HEK293 (cell line): Measurements from ENCODE around the gene ARG1.

Source experiments
- CTCF ChIA-PET: fragments of 350-600 bp; formaldehyde crosslinking; extraction: SDS; loops from one replicate; lab custom pipeline; 2021; ENCODE audit warnings: antibody characterized with exemption; lab: Yijun Ruan, JAX
- POLR2A ChIA-PET: fragments of 300-600 bp; formaldehyde crosslinking; extraction: SDS; loops from one replicate; lab custom pipeline; 2020; ENCODE audit warnings: antibody characterized with exemption, inconsistent platforms; lab: Yijun Ruan, JAX
- H3K27ac ChIP-seq: fragments of 200-500 bp; sonication (Bioruptor generic); 2 replicates; pipeline ENCODE4 v1.5.1; 2014; ENCODE audit warnings: low read depth, low read length, control low read depth, inconsistent platforms; ENCODE audit errors: extremely low read depth
- H3K36me3 ChIP-seq, 2 experiments: fragments of 200-500 bp in 1 of 2; sonication (Bioruptor generic) in 1 of 2; 1 replicate in 1 of 2; 2 replicates in 1 of 2; pipeline ENCODE4 v1.5.1; 2014 to 2017; ENCODE audit warnings: inconsistent platforms in 2 of 2, low read length in 2 of 2; ENCODE audit not compliant: control insufficient read depth in 2 of 2, insufficient read depth in 1 of 2
- H3K4me1 ChIP-seq: fragments of 200-500 bp; sonication (Bioruptor generic); 2 replicates; pipeline ENCODE4 v1.5.1; 2014; ENCODE audit warnings: mild to moderate bottlenecking, low read length, inconsistent platforms; ENCODE audit not compliant: control insufficient read depth, insufficient read depth
- H3K4me3 ChIP-seq: 2 replicates; pipeline ENCODE4 v1.5.1; 2011; ENCODE audit warnings: low read depth, mild to moderate bottlenecking, control low read depth, low read length, moderate library complexity
- H3K9me3 ChIP-seq: fragments of 200-500 bp; sonication (Bioruptor generic); 2 replicates; pipeline ENCODE4 v1.5.1; 2014; ENCODE audit warnings: low read depth, low read length, inconsistent platforms; ENCODE audit not compliant: control insufficient read depth, insufficient read depth
- BCL11B ChIP-seq: fragments of 450-650 bp; formaldehyde crosslinking; IDR thresholded peaks from 2 replicates; pipeline ENCODE4 v1.5.1; 2016; ENCODE audit warnings: low read depth, missing biosample characterization, missing genetic modification characterization
- BCL6B ChIP-seq: fragments of 450-650 bp; formaldehyde crosslinking; IDR thresholded peaks from 2 replicates; pipeline ENCODE4 v1.5.1; 2017; ENCODE audit warnings: missing biosample characterization, missing genetic modification characterization
- HOXD13 ChIP-seq: sonication (generic); formaldehyde crosslinking; IDR thresholded peaks from 2 replicates; pipeline ENCODE4 v1.8.0; 2022; ENCODE audit warnings: missing genetic modification reagents, borderline replicate concordance
- KLF1 ChIP-seq: fragments of 450-650 bp; formaldehyde crosslinking; IDR thresholded peaks from 2 replicates; pipeline ENCODE4 v1.5.1; 2016; ENCODE audit warnings: missing biosample characterization, missing genetic modification characterization
- KLF16 ChIP-seq: fragments of 450-650 bp; formaldehyde crosslinking; IDR thresholded peaks from 2 replicates; pipeline ENCODE4 v1.5.1; 2017; ENCODE audit warnings: missing biosample characterization, missing genetic modification characterization
- SCRT2 ChIP-seq: fragments of 450-650 bp; formaldehyde crosslinking; IDR thresholded peaks from 2 replicates; pipeline ENCODE4 v1.5.1; 2016; ENCODE audit warnings: missing biosample characterization, missing genetic modification characterization
- ZBTB8A ChIP-seq: fragments of 450-650 bp; formaldehyde crosslinking; IDR thresholded peaks from 2 replicates; pipeline ENCODE4 v1.5.1; 2016; ENCODE audit warnings: missing biosample characterization, missing genetic modification characterization
- ZNF112 ChIP-seq: fragments of 450-650 bp; formaldehyde crosslinking; IDR thresholded peaks from 2 replicates; pipeline ENCODE4 v1.5.0; 2017; ENCODE audit warnings: missing biosample characterization, missing genetic modification characterization
- ZNF121 ChIP-seq: fragments of 450-650 bp; formaldehyde crosslinking; IDR thresholded peaks from 2 replicates; pipeline ENCODE4 v1.5.1; 2016; ENCODE audit warnings: missing biosample characterization, missing genetic modification characterization
- ZNF138 ChIP-seq: fragments of 450-650 bp; formaldehyde crosslinking; IDR thresholded peaks from 2 replicates; pipeline ENCODE4 v1.5.1; 2016; ENCODE audit warnings: missing biosample characterization, missing genetic modification characterization, borderline replicate concordance
- ZNF146 ChIP-seq: fragments of 450-650 bp; formaldehyde crosslinking; IDR thresholded peaks from 2 replicates; pipeline ENCODE4 v1.5.1; 2016; ENCODE audit warnings: missing biosample characterization, missing genetic modification characterization
- ZNF155 ChIP-seq: fragments of 450-650 bp; formaldehyde crosslinking; IDR thresholded peaks from 2 replicates; pipeline ENCODE4 v1.5.1; 2016; ENCODE audit warnings: missing biosample characterization, missing genetic modification characterization
- ZNF169 ChIP-seq: fragments of 450-650 bp; formaldehyde crosslinking; IDR thresholded peaks from 2 replicates; pipeline ENCODE4 v1.5.1; 2016; ENCODE audit warnings: missing biosample characterization, missing genetic modification characterization
- ZNF184 ChIP-seq: fragments of 450-650 bp; IDR thresholded peaks from 2 replicates; pipeline ENCODE4 v1.5.1; 2018; ENCODE audit warnings: missing biosample characterization, mild to moderate bottlenecking, missing genetic modification characterization
- ZNF221 ChIP-seq: fragments of 450-650 bp; formaldehyde crosslinking; IDR thresholded peaks from 2 replicates; pipeline ENCODE4 v1.5.1; 2017; ENCODE audit warnings: missing biosample characterization, missing genetic modification characterization, borderline replicate concordance
- ZNF423 ChIP-seq: fragments of 450-650 bp; formaldehyde crosslinking; IDR thresholded peaks from 2 replicates; pipeline ENCODE4 v1.5.1; 2016; ENCODE audit warnings: missing biosample characterization, missing genetic modification characterization
- ZNF501 ChIP-seq: fragments of 450-650 bp; formaldehyde crosslinking; IDR thresholded peaks from 2 replicates; pipeline ENCODE4 v1.5.1; 2016; ENCODE audit warnings: missing biosample characterization, missing genetic modification characterization
- ZNF518A ChIP-seq: fragments of 450-650 bp; formaldehyde crosslinking; conservative IDR thresholded peaks from 2 replicates; pipeline ENCODE4 v1.5.1; 2016; ENCODE audit warnings: low read depth, missing biosample characterization, missing genetic modification characterization
- ZNF544 ChIP-seq: fragments of 450-650 bp; formaldehyde crosslinking; IDR thresholded peaks from 2 replicates; pipeline ENCODE4 v1.5.0; 2017; ENCODE audit warnings: missing biosample characterization, missing genetic modification characterization
- ZNF561 ChIP-seq: fragments of 450-650 bp; IDR thresholded peaks from 2 replicates; pipeline ENCODE4 v1.5.1; 2018; ENCODE audit warnings: missing biosample characterization, missing genetic modification characterization, borderline replicate concordance
- ZNF639 ChIP-seq: fragments of 450-650 bp; formaldehyde crosslinking; IDR thresholded peaks from 2 replicates; pipeline ENCODE4 v1.5.1; 2016; ENCODE audit warnings: missing biosample characterization, missing genetic modification characterization
- ZSCAN18 ChIP-seq: fragments of 450-650 bp; formaldehyde crosslinking; IDR thresholded peaks from 2 replicates; pipeline ENCODE4 v1.5.1; 2016; ENCODE audit warnings: missing biosample characterization, missing genetic modification characterization

The ARG1 gene

GRCh38 chr6:131551902-131552301 is 21.1 kb upstream of the ARG1 start (continued):
- TF ChIP-seq HOXD13 (CRISPR knock-in tag), result no peak

- no peak for TF ChIP-seq ZNF121 (tag by site-specific recombination)
- TF ChIP-seq SCRT2 (tag by site-specific recombination), result no peak
- no peak for TF ChIP-seq ZNF544 (tag by site-specific recombination)
- no peak for TF ChIP-seq ZNF146 (tag by site-specific recombination)
- TF ChIP-seq KLF16 (tag by site-specific recombination), result no peak
- no peak for TF ChIP-seq ZSCAN18 (tag by site-specific recombination)
- TF ChIP-seq ZNF169 (tag by site-specific recombination), result no peak
- Histone ChIP-seq H3K4me1 (peaks cover 6% of the 10 kb centered on the region; the same call in 1 of the 2 replicates), H3K36me3 (no peaks in the 10 kb centered on the region), H3K27ac (no peak overlapping the region), H3K4me3 (no peak overlapping the region), H3K9me3 (no peaks in the 10 kb centered on the region)
- CTCF ChIA-PET, result interaction anchor here (0.7 kb wide), 1 partner anchor 514 kb away, joined by 3 read pairs; no protein-coding TSS in a partner anchor
- POLR2A ChIA-PET, result no interaction called here
Observed at GRCh38 chr6:131552572-131552971, 20.5 kb upstream of the ARG1 start.

- Histone ChIP-seq H3K27ac (no peak overlapping the region), H3K4me1 (peaks cover 6% of the 10 kb centered on the region; the same call in 1 of the 2 replicates), H3K36me3 (no peaks in the 10 kb centered on the region), H3K4me3 (no peak overlapping the region), H3K9me3 (no peaks in the 10 kb centered on the region)
- TF ChIP-seq ZNF112 (tag by site-specific recombination) (no peak), ZNF518A (tag by site-specific recombination) (no peak), ZBTB8A (tag by site-specific recombination) (no peak), ZNF155 (tag by site-specific recombination) (no peak), KLF1 (tag by site-specific recombination) (no peak), ZNF423 (tag by site-specific recombination) (no peak), ZNF561 (tag by site-specific recombination) (no peak)
- ChIA-PET CTCF (interaction anchor here (0.7 kb wide), 1 partner anchor 22 kb away, joined by 3 read pairs; no protein-coding TSS in a partner anchor), POLR2A (no interaction called here)
Observed at GRCh38 chr6:131555992-131556391, 17.0 kb upstream of the ARG1 start.

GRCh38 chr6:131558922-131559321 is 14.1 kb upstream of the ARG1 start:
- Histone ChIP-seq H3K27ac (no peak overlapping the region), H3K4me3 (no peak overlapping the region), H3K9me3 (no peaks in the 10 kb centered on the region), H3K36me3 (no peaks in the 10 kb centered on the region), H3K4me1 (peaks cover 6% of the 10 kb centered on the region; the same call in 1 of the 2 replicates)
- ChIA-PET CTCF (interaction anchor here (0.5 to 1.3 kb wide), 2 partner anchors 360 to 504 kb away, joined by 3 to 6 read pairs; no protein-coding TSS in a partner anchor), POLR2A (no interaction called here)
- TF ChIP-seq BCL11B (tag by site-specific recombination) (no peak), ZNF221 (tag by site-specific recombination) (no peak), ZNF138 (tag by site-specific recombination) (no peak), KLF16 (tag by site-specific recombination) (no peak), ZNF501 (no peak), ZNF184 (tag by site-specific recombination) (no peak), ZNF639 (no peak), BCL6B (no peak)
